ENCODE measurements around the gene RPS4Y2.

RPS4Y2 gene

GRCh38 chrY:20745060-20745459 is 10.8 kb upstream of the RPS4Y2 start:
- H3K36me3 ChIP-seq (replicated peaks) = no peaks in the 10 kb centered on the region
- no peaks in the 10 kb centered on the region for H3K27me3 ChIP-seq (replicated peaks)
- no peak overlapping the region for H3K27ac ChIP-seq
- in situ Hi-C loops (cut with HindIII; ENCODE audit: low pct_ligation_motif_present, low sequenced_read_pairs) = no loop called here
- H3K4me3 ChIP-seq (ENCODE audit: low read depth, low read length) = no peak overlapping the region
- TF ChIP-seq CTCF (IDR thresholded peaks at IDR 0.05; ENCODE audit: low read depth, low read length, missing control alignments) = no peak
- no peak for DNase-seq

GRCh38 chrY:20746919-20747318 is 9.0 kb upstream of the RPS4Y2 start:
- no peak for TF ChIP-seq CTCF (IDR thresholded peaks at IDR 0.05; ENCODE audit: low read depth, low read length, missing control alignments)
- Histone ChIP-seq H3K36me3 (replicated peaks) (no peaks in the 10 kb centered on the region), H3K27me3 (replicated peaks) (no peaks in the 10 kb centered on the region), H3K27ac (no peak overlapping the region), H3K4me3 (ENCODE audit: low read depth, low read length) (no peak overlapping the region)
- in situ Hi-C loops (cut with HindIII; ENCODE audit: low pct_ligation_motif_present, low sequenced_read_pairs) = no loop called here
- DNase-seq = no peak

- in situ Hi-C loops (cut with HindIII; ENCODE audit: low pct_ligation_motif_present, low sequenced_read_pairs) = no loop called here
- Histone ChIP-seq H3K27ac (no peak overlapping the region), H3K27me3 (replicated peaks) (no peaks in the 10 kb centered on the region), H3K4me3 (ENCODE audit: low read depth, low read length) (no peak overlapping the region), H3K36me3 (replicated peaks) (no peaks in the 10 kb centered on the region)
- DNase-seq = no peak
- TF ChIP-seq CTCF (IDR thresholded peaks at IDR 0.05; ENCODE audit: low read depth, low read length, missing control alignments) = no peak
These were observed 8.0 kb downstream of the RPS4Y2 start for GRCh38 chrY:20763869-20764268.

- Histone ChIP-seq H3K27ac (no peak overlapping the region), H3K27me3 (replicated peaks) (no peaks in the 10 kb centered on the region), H3K36me3 (replicated peaks) (no peaks in the 10 kb centered on the region), H3K4me3 (ENCODE audit: low read depth, low read length) (no peak overlapping the region)
- DNase-seq = no peak
- no peak for TF ChIP-seq CTCF (IDR thresholded peaks at IDR 0.05; ENCODE audit: low read depth, low read length, missing control alignments)
- in situ Hi-C loops (cut with HindIII; ENCODE audit: low pct_ligation_motif_present, low sequenced_read_pairs) = no loop called here
These were observed 9.2 kb downstream of the RPS4Y2 start for GRCh38 chrY:20765117-20765516.

- TF ChIP-seq CTCF (IDR thresholded peaks at IDR 0.05; ENCODE audit: low read depth, low read length, missing control alignments) = no peak
- Histone ChIP-seq H3K27ac (no peak overlapping the region), H3K36me3 (replicated peaks) (no peaks in the 10 kb centered on the region), H3K27me3 (replicated peaks) (no peaks in the 10 kb centered on the region), H3K4me3 (ENCODE audit: low read depth, low read length) (no peak overlapping the region)
- in situ Hi-C loops (cut with HindIII; ENCODE audit: low pct_ligation_motif_present, low sequenced_read_pairs) = no loop called here
- no peak for DNase-seq
These were observed 14.8 kb downstream of the RPS4Y2 start for GRCh38 chrY:20770755-20771154.

GRCh38 chrY:20776104-20776503 is 20.2 kb downstream of the RPS4Y2 start:
- H3K27ac ChIP-seq = no peak overlapping the region
- DNase-seq = no peak
- no peaks in the 10 kb centered on the region for H3K36me3 ChIP-seq (replicated peaks)
- H3K27me3 ChIP-seq (replicated peaks) = no peaks in the 10 kb centered on the region
- TF ChIP-seq CTCF (IDR thresholded peaks at IDR 0.05; ENCODE audit: low read depth, low read length, missing control alignments) = no peak
- in situ Hi-C loops (cut with HindIII; ENCODE audit: low pct_ligation_motif_present, low sequenced_read_pairs) = no loop called here
- no peak overlapping the region for H3K4me3 ChIP-seq (ENCODE audit: low read depth, low read length)
